OCI-LY3 (cell line): ENCODE results near the gene SLC9A2.

Experiments used
- CTCF ChIP-seq: fragments of 200-600, 300-600 bp; sonication (generic); IDR thresholded peaks from 2 replicates; pipeline ENCODE4 v1.5.1; 2014; ENCODE audit warnings: antibody characterized with exemption, low read length, low read depth
- EZH2phosphoT487 ChIP-seq: fragments of 200-600 bp; shearing (Covaris generic); IDR thresholded peaks from 2 replicates; pipeline ENCODE4 v1.6.1; 2018; ENCODE audit warnings: antibody characterized with exemption, mixed run types, low read depth

DNA sequence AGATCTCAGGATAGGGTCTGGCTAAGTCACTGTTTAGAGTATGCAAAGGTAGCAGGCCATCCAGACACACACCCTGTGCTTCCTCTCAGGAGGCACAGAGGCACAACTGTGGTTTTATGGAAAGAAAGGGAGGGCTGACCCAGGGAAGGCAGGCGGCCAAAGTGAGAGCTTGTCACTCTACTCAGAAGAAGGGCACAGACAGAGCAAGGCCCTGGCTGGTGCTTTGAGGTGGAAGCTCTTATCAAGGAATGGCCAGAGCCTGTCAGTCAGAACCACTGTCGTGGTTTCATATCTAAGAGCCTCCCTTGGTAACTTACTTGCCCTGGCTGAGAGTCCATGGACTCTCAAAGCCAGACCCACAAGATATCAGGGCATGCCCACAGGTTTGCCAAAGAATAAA is 40.7 kb downstream of the SLC9A2 start:
- TF ChIP-seq CTCF (no peak), EZH2phosphoT487 (no peak)
